AG04450 (cell line): Measurements from ENCODE around the gene MYO1E. TPM values are rescaled to one million over a fixed set of nuclear protein-coding genes. Genes with fewer than 3 reads are reported as not detected.

Experiments used
- CTCF ChIA-PET: fragments of 300-600, 350-600 bp; formaldehyde crosslinking; extraction: SDS; loops from one replicate; lab custom pipeline; 2022; ENCODE audit warnings: antibody characterized with exemption, inconsistent platforms; lab: Charles Lee
- POLR2A ChIA-PET: fragments of 350-600 bp; formaldehyde crosslinking; extraction: SDS; loops from one replicate; lab custom pipeline; 2021; ENCODE audit warnings: antibody characterized with exemption, inconsistent platforms; lab: Yijun Ruan, JAX
- DNase-seq: peaks from one replicate; pipeline ENCODE4 v3.0.0-alpha.2; 2011; ENCODE audit warnings: low read depth, low spot score
- H3K27ac ChIP-seq: one replicate; pipeline ENCODE4 v1.5.1; 2012; ENCODE audit warnings: low read depth, low read length, control low read depth
- H3K27me3 ChIP-seq: one replicate; pipeline ENCODE4 v1.6.0; 2012; ENCODE audit warnings: low read length; ENCODE audit not compliant: control insufficient read depth, insufficient read depth
- H3K4me3 ChIP-seq: 2 replicates; pipeline ENCODE4 v1.5.1; 2011; ENCODE audit warnings: mild to moderate bottlenecking, low read depth, low read length, control low read depth
- H3K9me3 ChIP-seq: 2 replicates; pipeline ENCODE4 v1.5.1; 2012; ENCODE audit warnings: low read length; ENCODE audit not compliant: control insufficient read depth, insufficient read depth
- CTCF ChIP-seq: IDR thresholded peaks from 2 replicates; pipeline ENCODE4 v1.5.1; 2011; ENCODE audit warnings: low read depth, low read length, control low read depth, inconsistent platforms
- polyA plus RNA-seq: library from polyadenylated mRNA; depleted of rRNA; stranded (reverse); fragments of >200 nt; gene quantifications from 2 replicates; pipeline ENCODE4 v1.2.3, GENCODE V29; 2011

Gene MYO1E
- polyA plus RNA-seq, 1 experiment = 49.1 TPM

GRCh38 chr15:59367022-59367451 lies 5.6 kb downstream of the MYO1E start:
- H3K4me3 ChIP-seq = no peak overlapping the region
- DNase-seq = no peak
- ChIA-PET POLR2A (no interaction called here), CTCF (interaction anchor here (1.5 kb wide), 1 partner anchor 120 kb away, joined by 7 read pairs; no protein-coding TSS in a partner anchor)
- peak overlapping the region; percentile 31 for H3K27ac ChIP-seq
- no peak for TF ChIP-seq CTCF
- H3K27me3 ChIP-seq = no peaks in the 10 kb centered on the region
- no peaks in the 10 kb centered on the region; the same call in 1 of the 2 replicates for H3K9me3 ChIP-seq

GRCh38 chr15:59366333-59367021 lies 6.2 kb downstream of the MYO1E start:
- DNase-seq = no peak
- CTCF ChIA-PET = interaction anchor here (1.5 kb wide), 1 partner anchor 119 kb away, joined by 7 read pairs; no protein-coding TSS in a partner anchor
- TF ChIP-seq CTCF = no peak
- Histone ChIP-seq H3K27me3 (no peaks in the 10 kb centered on the region), H3K4me3 (no peak overlapping the region), H3K9me3 (no peaks in the 10 kb centered on the region), H3K27ac (no peak overlapping the region)
- POLR2A ChIA-PET = no interaction called here

GRCh38 chr15:59364248-59364647 lies 8.4 kb downstream of the MYO1E start:
- POLR2A ChIA-PET = no interaction called here
- CTCF ChIA-PET = no interaction called here
- Histone ChIP-seq H3K4me3 (no peak overlapping the region), H3K27ac (no peak overlapping the region), H3K9me3 (no peaks in the 10 kb centered on the region), H3K27me3 (no peaks in the 10 kb centered on the region)
- no peak for DNase-seq
- TF ChIP-seq CTCF = no peak

- no peak overlapping the region for H3K27ac ChIP-seq
- no peak for TF ChIP-seq CTCF
- no peaks in the 10 kb centered on the region for H3K9me3 ChIP-seq
- CTCF ChIA-PET = interaction anchor here (0.6 to 1.0 kb wide), 2 partner anchors 115 to 129 kb away, joined by 3 to 5 read pairs; no protein-coding TSS in a partner anchor
- POLR2A ChIA-PET = no interaction called here
- H3K27me3 ChIP-seq = no peaks in the 10 kb centered on the region
- DNase-seq = no peak
- no peak overlapping the region for H3K4me3 ChIP-seq
Measured at GRCh38 chr15:59362331-59362730, 10.3 kb downstream of the MYO1E start.

- Histone ChIP-seq H3K9me3 (no peaks in the 10 kb centered on the region), H3K27me3 (no peaks in the 10 kb centered on the region), H3K27ac (no peak overlapping the region), H3K4me3 (no peak overlapping the region)
- POLR2A ChIA-PET = no interaction called here
- no peak for TF ChIP-seq CTCF
- DNase-seq = no peak
- CTCF ChIA-PET = interaction anchor here (2.2 kb wide), 1 partner anchor 114 kb away, joined by 7 read pairs; no protein-coding TSS in a partner anchor
Measured at GRCh38 chr15:59360896-59361295, 11.8 kb downstream of the MYO1E start.
